ENCODE data around the gene ZNF771.
"Not testable (repeated sequence)": the region's sequence is repeated elsewhere in the genome, so short reads cannot be mapped to it uniquely, and the experiment has no call there.

ZNF771 gene

DNA sequence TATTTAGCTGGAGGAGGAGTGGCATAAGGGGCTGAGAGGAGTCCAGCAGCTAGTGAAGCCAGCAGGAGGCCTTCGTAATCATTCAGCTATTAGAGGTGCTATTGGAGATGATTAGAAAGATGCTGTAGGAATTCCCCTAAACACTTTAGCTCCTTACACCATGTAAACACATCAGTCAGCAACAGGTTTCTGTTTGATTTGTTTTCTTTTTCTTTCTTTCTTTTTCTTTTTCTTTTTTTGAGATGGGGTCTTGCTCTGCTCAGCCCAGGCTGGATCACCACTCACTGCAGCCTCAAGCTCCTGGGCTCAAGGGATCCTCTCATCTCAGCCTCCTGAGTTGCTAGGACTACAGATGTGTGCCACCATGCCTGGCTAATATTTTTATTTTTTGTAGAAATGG lies 48.9 kb downstream of the ZNF771 start:
- H3K79me2 ChIP-seq (ENCODE audit: control insufficient read depth, insufficient read depth, low read length, unreplicated experiment), result no peaks in the 10 kb centered on the region
- no peaks in the 10 kb centered on the region for H3K27me3 ChIP-seq (ENCODE audit: insufficient read depth, low read length)
- H3K4me1 ChIP-seq (ENCODE audit: control insufficient read depth, insufficient read depth, low read length, unreplicated experiment), result no peaks in the 10 kb centered on the region
- no peaks in the 10 kb centered on the region for H3K36me3 ChIP-seq (ENCODE audit: insufficient read depth, low read length)
- H3K4me3 ChIP-seq (ENCODE audit: low read depth, low read length), result no peak overlapping the region
- H2AFZ ChIP-seq (ENCODE audit: low read length, unreplicated experiment), result no peak overlapping the region
- no peak overlapping the region for H3K27ac ChIP-seq (ENCODE audit: low read depth, low read length)

DNA sequence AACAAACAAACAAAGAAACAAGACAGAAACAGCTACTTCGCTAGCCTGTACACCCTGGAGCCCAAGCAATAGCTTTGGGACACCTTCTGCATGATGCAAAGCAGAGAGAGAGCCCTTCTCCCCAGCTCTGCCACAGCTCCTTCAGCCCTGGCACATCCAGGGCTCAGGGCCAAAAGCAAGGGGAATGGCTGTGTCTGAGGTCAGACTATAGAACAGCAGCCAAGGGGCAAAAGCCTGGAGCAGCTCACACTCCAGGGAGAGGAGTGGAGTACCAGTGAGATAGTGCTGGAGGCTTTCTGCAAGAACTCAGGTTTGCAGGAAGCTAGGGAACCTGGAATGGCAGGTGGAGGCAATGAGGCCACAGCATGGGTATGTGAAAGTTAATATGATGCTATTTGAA lies 49.9 kb downstream of the ZNF771 start:
- H3K27me3 ChIP-seq (ENCODE audit: insufficient read depth, low read length), result no peaks in the 10 kb centered on the region
- no peak overlapping the region for H3K27ac ChIP-seq (ENCODE audit: low read depth, low read length)
- H3K36me3 ChIP-seq (ENCODE audit: insufficient read depth, low read length), result no peaks in the 10 kb centered on the region
- H3K4me1 ChIP-seq (ENCODE audit: control insufficient read depth, insufficient read depth, low read length, unreplicated experiment), result no peaks in the 10 kb centered on the region
- no peaks in the 10 kb centered on the region for H3K79me2 ChIP-seq (ENCODE audit: control insufficient read depth, insufficient read depth, low read length, unreplicated experiment)
- H2AFZ ChIP-seq (ENCODE audit: low read length, unreplicated experiment), result no peak overlapping the region
- H3K4me3 ChIP-seq (ENCODE audit: low read depth, low read length), result no peak overlapping the region

DNA sequence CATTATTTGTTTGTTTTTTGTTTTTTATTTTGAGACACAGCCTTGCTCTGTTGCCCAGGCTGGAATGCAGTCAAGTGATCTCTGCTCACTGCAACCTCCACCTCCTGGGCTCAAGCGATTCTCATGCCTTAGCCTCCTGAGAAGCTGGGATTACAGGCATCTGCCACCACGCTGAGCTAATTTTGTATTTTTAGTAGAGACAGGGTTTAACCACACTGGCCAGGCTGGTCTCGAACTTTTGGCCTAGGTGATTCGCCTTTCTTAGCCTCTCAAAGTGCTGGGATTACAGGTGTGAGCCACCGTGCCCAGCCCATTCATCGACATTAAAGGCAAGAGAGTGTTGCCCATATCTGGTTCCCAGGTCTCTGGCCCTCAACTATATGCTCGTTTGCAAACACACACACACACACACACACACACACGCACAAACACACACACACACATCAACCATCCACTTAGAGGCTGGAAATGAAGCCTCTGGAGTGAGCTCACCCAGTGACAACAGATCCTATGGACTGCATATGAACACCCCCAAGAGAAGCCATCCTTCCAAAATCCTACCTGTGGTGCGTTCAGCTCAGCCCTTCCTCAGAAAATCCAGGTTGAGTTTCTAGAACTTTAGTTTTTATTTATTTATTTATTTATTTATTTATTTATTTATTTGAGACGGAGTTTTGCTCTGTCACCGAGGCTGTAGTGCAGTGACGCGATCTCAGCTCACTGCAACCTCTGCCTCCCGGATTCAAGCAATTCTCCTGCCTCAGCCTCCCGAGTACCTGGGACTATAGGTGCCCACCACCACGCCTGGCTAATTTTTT lies 50.5 kb downstream of the ZNF771 start:
- Histone ChIP-seq H3K79me2 (ENCODE audit: control insufficient read depth, insufficient read depth, low read length, unreplicated experiment) (no peaks in the 10 kb centered on the region), H3K36me3 (ENCODE audit: insufficient read depth, low read length) (no peaks in the 10 kb centered on the region), H3K4me1 (ENCODE audit: control insufficient read depth, insufficient read depth, low read length, unreplicated experiment) (no peaks in the 10 kb centered on the region), H3K27me3 (ENCODE audit: insufficient read depth, low read length) (no peaks in the 10 kb centered on the region), H3K27ac (ENCODE audit: low read depth, low read length) (no peak overlapping the region), H3K4me3 (ENCODE audit: low read depth, low read length) (no peak overlapping the region), H2AFZ (ENCODE audit: low read length, unreplicated experiment) (no peak overlapping the region)

DNA sequence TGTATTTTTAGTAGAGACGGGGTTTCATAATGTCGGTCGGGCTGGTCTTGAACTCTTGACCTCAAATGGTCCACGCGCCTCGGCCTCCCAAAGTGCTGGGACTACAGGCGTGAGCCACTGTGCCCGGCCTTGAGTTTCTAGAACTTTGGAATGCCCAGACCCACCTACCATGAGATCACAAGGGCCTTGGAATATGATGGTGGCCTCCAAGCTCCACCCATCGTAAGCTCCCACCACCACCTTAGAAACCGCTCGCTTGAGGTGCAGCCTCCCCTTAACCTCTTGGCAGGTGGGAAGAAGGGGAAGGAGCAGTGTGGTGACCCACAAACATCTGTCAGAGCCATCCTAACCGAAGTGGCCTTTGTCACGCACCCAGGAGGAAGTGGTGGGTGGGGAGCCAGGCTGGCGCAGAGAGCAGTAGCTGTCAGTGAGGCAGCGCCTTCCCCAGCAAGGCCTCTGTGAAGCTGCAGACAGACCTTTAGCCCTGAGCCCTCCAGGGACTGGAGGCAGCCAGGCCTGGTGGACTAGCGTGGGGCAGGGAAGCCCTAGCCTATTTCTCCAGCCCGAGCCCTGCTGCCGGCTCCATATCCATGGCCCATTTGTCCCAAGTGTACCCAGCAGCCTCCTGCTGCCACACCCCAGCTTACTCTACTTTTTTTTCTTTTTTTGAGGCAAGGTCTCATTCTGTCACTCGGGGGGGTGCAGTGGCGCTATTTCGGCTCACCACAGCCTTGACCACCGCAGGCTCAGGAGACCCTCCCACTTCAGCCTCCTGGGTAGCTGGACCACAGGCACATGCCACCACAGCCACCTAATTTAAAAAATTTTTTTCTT lies 51.4 kb downstream of the ZNF771 start:
- Histone ChIP-seq H3K27ac (ENCODE audit: low read depth, low read length) (no peak overlapping the region), H3K79me2 (ENCODE audit: control insufficient read depth, insufficient read depth, low read length, unreplicated experiment) (no peaks in the 10 kb centered on the region), H3K4me1 (ENCODE audit: control insufficient read depth, insufficient read depth, low read length, unreplicated experiment) (no peaks in the 10 kb centered on the region), H3K27me3 (ENCODE audit: insufficient read depth, low read length) (no peaks in the 10 kb centered on the region), H3K36me3 (ENCODE audit: insufficient read depth, low read length) (no peaks in the 10 kb centered on the region), H3K4me3 (ENCODE audit: low read depth, low read length) (no peak overlapping the region), H2AFZ (ENCODE audit: low read length, unreplicated experiment) (no peak overlapping the region)

DNA sequence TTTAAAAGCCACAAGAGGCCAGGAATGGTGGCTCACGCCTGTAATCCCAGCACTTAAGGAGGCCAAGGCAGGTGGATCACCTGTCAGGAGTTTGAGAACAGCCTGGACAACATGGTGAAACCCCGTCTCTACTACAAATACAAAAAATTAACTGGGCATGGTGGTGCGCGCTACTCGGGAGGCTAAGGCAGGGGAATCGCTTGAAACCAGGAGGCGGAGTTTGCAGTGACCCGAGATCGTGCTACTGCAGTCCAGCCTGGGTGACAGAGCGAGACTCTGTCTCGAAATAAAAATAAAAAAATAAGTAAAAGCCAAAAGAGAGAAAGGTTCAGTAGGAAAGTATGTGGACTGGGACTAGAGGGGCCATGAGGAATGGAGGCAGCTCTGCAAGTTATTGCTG lies 52.0 kb downstream of the ZNF771 start:
- H3K4me3 ChIP-seq (ENCODE audit: low read depth, low read length), result no peak overlapping the region

DNA sequence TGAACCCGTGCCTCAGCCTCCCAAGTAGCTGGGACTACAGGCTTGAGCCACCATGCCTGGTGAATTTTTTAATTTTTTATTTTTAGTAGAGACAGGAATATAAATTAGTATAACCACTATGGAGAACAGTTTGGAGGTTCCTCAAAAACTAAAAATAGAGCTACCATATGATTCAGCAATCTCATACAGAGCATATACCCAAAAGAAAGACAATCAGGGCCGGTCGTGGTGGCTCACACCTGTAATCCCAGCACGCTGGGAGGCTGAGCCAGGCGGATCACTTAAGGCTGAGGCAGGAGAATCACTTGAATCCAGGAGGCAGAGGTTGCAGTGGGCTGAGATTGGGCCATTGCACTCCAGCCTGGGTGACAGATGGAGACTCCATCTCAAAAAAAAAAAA lies 54.0 kb downstream of the ZNF771 start:
- H3K4me1 ChIP-seq (ENCODE audit: control insufficient read depth, insufficient read depth, low read length, unreplicated experiment); H3K79me2 ChIP-seq (ENCODE audit: control insufficient read depth, insufficient read depth, low read length, unreplicated experiment); H3K27ac ChIP-seq (ENCODE audit: low read depth, low read length); H3K27me3 ChIP-seq (ENCODE audit: insufficient read depth, low read length); H3K36me3 ChIP-seq (ENCODE audit: insufficient read depth, low read length); H2AFZ ChIP-seq (ENCODE audit: low read length, unreplicated experiment); H3K4me3 ChIP-seq (ENCODE audit: low read depth, low read length): not testable (repeated sequence)

More for the DNA sequence above, 52.0 kb downstream of the ZNF771 start:
- Histone ChIP-seq H3K27me3 (ENCODE audit: insufficient read depth, low read length) (no peaks in the 10 kb centered on the region), H3K79me2 (ENCODE audit: control insufficient read depth, insufficient read depth, low read length, unreplicated experiment) (no peaks in the 10 kb centered on the region), H3K4me1 (ENCODE audit: control insufficient read depth, insufficient read depth, low read length, unreplicated experiment) (no peaks in the 10 kb centered on the region), H2AFZ (ENCODE audit: low read length, unreplicated experiment) (no peak overlapping the region), H3K27ac (ENCODE audit: low read depth, low read length) (no peak overlapping the region), H3K36me3 (ENCODE audit: insufficient read depth, low read length) (no peaks in the 10 kb centered on the region)

DNA sequence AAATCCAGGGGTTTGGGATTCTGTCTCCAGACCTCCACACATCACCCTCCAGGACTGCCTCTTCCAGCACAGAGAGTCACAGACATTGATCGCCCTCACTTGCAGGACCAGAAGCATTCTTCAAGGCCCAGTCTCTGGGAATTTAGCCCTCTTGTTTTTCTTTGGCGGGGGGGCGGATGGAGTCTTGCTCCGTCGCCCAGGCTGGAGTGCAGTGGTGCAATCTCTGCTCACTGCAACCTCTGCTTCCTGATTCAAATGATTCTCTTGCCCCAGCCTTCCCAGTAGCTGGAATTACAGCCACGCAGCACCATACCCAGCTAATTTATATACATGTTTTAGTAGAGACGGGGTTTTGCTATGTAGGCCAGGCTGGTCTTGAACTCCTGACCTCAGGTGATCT lies 56.7 kb downstream of the ZNF771 start:
- H3K36me3 ChIP-seq (ENCODE audit: insufficient read depth, low read length), result no peaks in the 10 kb centered on the region
- no peaks in the 10 kb centered on the region for H3K79me2 ChIP-seq (ENCODE audit: control insufficient read depth, insufficient read depth, low read length, unreplicated experiment)
- H3K4me3 ChIP-seq (ENCODE audit: low read depth, low read length), result no peak overlapping the region
- H2AFZ ChIP-seq (ENCODE audit: low read length, unreplicated experiment), result no peak overlapping the region
- H3K4me1 ChIP-seq (ENCODE audit: control insufficient read depth, insufficient read depth, low read length, unreplicated experiment), result no peaks in the 10 kb centered on the region
- H3K27me3 ChIP-seq (ENCODE audit: insufficient read depth, low read length), result no peaks in the 10 kb centered on the region
- no peak overlapping the region for H3K27ac ChIP-seq (ENCODE audit: low read depth, low read length)
